HepG2 (cell line): ENCODE measurements around the gene SMIM13.

Experiments used
- NCOA2 ChIP-seq: sonication (generic); formaldehyde crosslinking; IDR thresholded peaks from 2 replicates; pipeline ENCODE4 v1.8.0; 2022; ENCODE audit warnings: inconsistent platforms
- NR2C2 ChIP-seq: sonication (generic); formaldehyde crosslinking; IDR thresholded peaks from 2 replicates; pipeline ENCODE4 v1.4.0; 2020; ENCODE audit warnings: missing genetic modification reagents, mild to moderate bottlenecking, moderate library complexity, borderline replicate concordance
- SNAPC5 ChIP-seq: sonication (generic); formaldehyde crosslinking; IDR thresholded peaks from 2 replicates; pipeline ENCODE4 v1.8.1; 2023; ENCODE audit warnings: mild to moderate bottlenecking, missing genetic modification reagents, borderline replicate concordance
- ZNF530 ChIP-seq: sonication (generic); formaldehyde crosslinking; IDR thresholded peaks from 2 replicates; pipeline ENCODE4 v1.5.0; 2020; ENCODE audit warnings: low read depth, mild to moderate bottlenecking, missing genetic modification reagents
- ZNF557 ChIP-seq: sonication (generic); formaldehyde crosslinking; IDR thresholded peaks from 2 replicates; pipeline ENCODE4 v1.4.0; 2020; ENCODE audit warnings: missing genetic modification reagents

GRCh38 chr6:11172501-11173327, 79.1 kb downstream of the SMIM13 start:
- no peak for TF ChIP-seq SNAPC5 (CRISPR knock-in tag)
- TF ChIP-seq ZNF530 = no peak
- no peak for TF ChIP-seq NCOA2 (CRISPR knock-in tag)
- TF ChIP-seq ZNF557 (CRISPR knock-in tag) = no peak
- TF ChIP-seq NR2C2 (CRISPR knock-in tag) = no peak
